ENCODE results near the gene PIAS1. TPM values are rescaled to one million over a fixed set of nuclear protein-coding genes. Genes with fewer than 3 reads are reported as not detected.

Gene PIAS1
- total and polyA plus RNA-seq, 12 donors = 5.8 to 37.9 (median 30.3) TPM

DNA sequence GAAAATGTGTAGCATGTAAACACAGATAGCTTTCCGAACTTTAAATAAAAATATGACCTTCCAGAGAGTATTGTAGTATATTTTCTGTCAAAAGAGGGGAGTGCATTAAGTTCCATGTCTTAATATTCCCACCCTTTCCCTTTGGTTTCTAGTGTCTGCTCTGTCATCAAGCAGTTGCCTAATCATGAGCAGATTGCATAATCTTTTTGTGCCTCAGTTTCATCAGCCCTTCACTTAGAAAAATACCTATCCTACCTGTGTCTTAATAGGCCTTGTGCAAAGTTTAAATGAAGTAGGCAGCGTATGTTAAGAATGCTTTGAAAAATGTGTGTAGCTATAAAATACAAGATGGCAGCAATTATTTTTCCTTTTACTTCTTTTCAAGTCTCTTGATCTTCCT lies 98.2 kb downstream of the PIAS1 start:
- H3K27me3 ChIP-seq = no peaks in the 10 kb centered on the region
- peaks cover 0 to 66% (median 5%) of the 10 kb centered on the region in 9 donors for H3K36me3 ChIP-seq
- peaks cover 0 to 10% (median 0%) of the 10 kb centered on the region in 9 donors for H3K4me1 ChIP-seq
- H3K9me3 ChIP-seq = no peaks in the 10 kb centered on the region
- intact Hi-C loops (cut with DNase I) = loop anchor here in 8 of 10 donors (5.0 to 10.0 kb wide), 4 partner anchors 95 to 290 kb away; partner anchors contain the start of gene PIAS1 (in 7 of the 8)
- TF ChIP-seq, protein P1, sequence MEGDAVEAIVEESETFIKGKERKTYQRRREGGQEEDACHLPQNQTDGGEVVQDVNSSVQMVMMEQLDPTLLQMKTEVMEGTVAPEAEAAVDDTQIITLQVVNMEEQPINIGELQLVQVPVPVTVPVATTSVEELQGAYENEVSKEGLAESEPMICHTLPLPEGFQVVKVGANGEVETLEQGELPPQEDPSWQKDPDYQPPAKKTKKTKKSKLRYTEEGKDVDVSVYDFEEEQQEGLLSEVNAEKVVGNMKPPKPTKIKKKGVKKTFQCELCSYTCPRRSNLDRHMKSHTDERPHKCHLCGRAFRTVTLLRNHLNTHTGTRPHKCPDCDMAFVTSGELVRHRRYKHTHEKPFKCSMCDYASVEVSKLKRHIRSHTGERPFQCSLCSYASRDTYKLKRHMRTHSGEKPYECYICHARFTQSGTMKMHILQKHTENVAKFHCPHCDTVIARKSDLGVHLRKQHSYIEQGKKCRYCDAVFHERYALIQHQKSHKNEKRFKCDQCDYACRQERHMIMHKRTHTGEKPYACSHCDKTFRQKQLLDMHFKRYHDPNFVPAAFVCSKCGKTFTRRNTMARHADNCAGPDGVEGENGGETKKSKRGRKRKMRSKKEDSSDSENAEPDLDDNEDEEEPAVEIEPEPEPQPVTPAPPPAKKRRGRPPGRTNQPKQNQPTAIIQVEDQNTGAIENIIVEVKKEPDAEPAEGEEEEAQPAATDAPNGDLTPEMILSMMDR (IDR thresholded peaks at IDR 0.05) = no peak
- H3K4me3 ChIP-seq = no peak overlapping the region
- no peak overlapping the region for H3K27ac ChIP-seq
- 96 to 98% methylated on average over 2 of the region's 2 CpGs for WGBS, 2 donors
- no peak for DNase-seq
- ATAC-seq = no peak

DNA sequence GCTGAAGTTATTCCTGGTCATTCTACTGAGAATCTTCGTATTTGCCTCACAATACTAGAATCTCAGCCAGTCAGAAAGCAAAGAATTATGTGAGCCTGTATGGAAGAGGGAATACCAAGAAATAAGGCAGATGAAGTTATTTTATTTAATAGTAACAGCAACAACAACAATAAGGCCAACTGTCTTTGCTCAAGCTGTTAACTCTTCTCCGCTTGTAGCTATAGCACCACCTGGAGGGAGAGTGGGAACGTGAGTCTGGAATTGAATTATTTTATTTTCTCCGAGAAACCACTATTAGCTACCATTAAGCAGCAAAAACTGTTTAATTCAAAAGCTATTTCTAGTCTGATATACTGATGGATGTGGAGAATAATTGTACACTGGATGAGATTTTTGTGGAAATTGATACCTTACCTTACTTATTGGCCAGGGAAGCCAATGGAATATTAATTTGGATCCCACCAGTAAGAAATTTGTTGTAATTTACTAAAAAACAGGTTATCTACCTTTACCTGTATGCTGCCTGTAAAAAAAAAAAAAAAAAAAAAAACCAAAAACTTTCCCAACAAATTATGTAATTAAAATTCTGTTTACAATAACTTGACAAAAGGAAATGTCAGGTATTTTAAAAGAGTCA lies 100.9 kb downstream of the PIAS1 start:
- peak in 1 of 2 donors; percentile 59 for DNase-seq
- no peak overlapping the region for H3K4me3 ChIP-seq
- TF ChIP-seq, protein P1 (IDR thresholded peaks at IDR 0.05) = peak; percentile 59 to 89 (median 72)
- H3K27ac ChIP-seq = no peak overlapping the region
- no peaks in the 10 kb centered on the region for H3K27me3 ChIP-seq
- peaks cover 0 to 18% (median 0%) of the 10 kb centered on the region in 9 donors for H3K4me1 ChIP-seq
- intact Hi-C loops (cut with DNase I) = loop anchor here (1.0 to 10.0 kb wide), 7 partner anchors 98 to 293 kb away; partner anchors contain the start of gene PIAS1 (in 7 of the 10)
- peak in 7 of 8 donors; percentile 45 to 75 (median 57) for ATAC-seq
- H3K36me3 ChIP-seq = peaks cover 0 to 77% (median 5%) of the 10 kb centered on the region in 9 donors
- 29 to 31% methylated on average over 4 of the region's 4 CpGs for WGBS, 2 donors
- no peaks in the 10 kb centered on the region for H3K9me3 ChIP-seq

- TF ChIP-seq, protein P1 (IDR thresholded peaks at IDR 0.05) = no peak
- WGBS, 2 donors = 0 to 41% methylated on average over 1 of the region's 1 CpG
- Histone ChIP-seq H3K27ac (no peak overlapping the region), H3K4me1 (peaks cover 0 to 18% (median 0%) of the 10 kb centered on the region in 9 donors), H3K4me3 (no peak overlapping the region), H3K36me3 (peaks cover 0 to 97% (median 5%) of the 10 kb centered on the region in 9 donors), H3K9me3 (no peaks in the 10 kb centered on the region), H3K27me3 (no peaks in the 10 kb centered on the region)
- no peak for ATAC-seq
- DNase-seq = no peak
- intact Hi-C loops (cut with DNase I) = loop anchor here in 9 of 10 donors (2.0 to 10.0 kb wide), 3 partner anchors 100 to 295 kb away; partner anchors contain the start of gene PIAS1 (in 7 of the 9)
Measured at GRCh38 chr15:68157074-68157473, 103.0 kb downstream of the PIAS1 start.

DNA sequence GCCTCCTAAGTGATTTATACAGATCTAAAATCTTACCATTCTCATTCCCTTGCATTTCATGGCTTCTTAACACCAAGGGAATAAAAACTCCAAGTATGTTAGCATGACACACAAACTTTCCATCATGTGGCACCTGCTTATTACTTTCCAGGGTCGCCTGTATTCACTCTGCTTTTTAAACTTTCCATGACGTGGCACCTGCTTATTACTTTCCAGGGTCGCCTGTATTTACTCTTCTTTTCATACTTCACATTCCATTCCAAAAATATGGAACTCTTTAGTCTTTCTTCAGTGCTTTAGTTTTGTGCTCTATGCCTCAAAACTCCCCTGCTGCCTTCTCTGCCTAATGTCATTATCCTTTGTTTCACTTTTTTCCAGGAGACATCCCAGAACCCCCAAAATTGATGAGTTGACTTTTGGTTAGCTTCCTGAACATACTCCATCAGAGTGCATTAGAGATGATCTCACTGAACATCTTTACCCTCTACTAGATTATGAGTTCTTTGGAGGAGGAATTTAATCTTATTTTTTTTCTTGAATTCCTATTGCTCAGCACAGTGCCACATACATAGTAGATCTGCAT lies 104.0 kb downstream of the PIAS1 start:
- Histone ChIP-seq H3K4me1 (peaks cover 0 to 18% (median 0%) of the 10 kb centered on the region in 9 donors), H3K27me3 (no peaks in the 10 kb centered on the region), H3K9me3 (no peaks in the 10 kb centered on the region), H3K36me3 (peaks cover 0 to 97% (median 11%) of the 10 kb centered on the region in 9 donors), H3K4me3 (no peak overlapping the region), H3K27ac (no peak overlapping the region)
- ATAC-seq (no peak), DNase-seq (no peak)
- TF ChIP-seq, protein P1 (IDR thresholded peaks at IDR 0.05) = no peak
- 38 to 46% methylated on average over 3 of the region's 3 CpGs for WGBS, 2 donors
- intact Hi-C loops (cut with DNase I) = loop anchor here in 8 of 10 donors (5.0 to 10.0 kb wide), 2 partner anchors 103 to 296 kb away; partner anchors contain the start of gene PIAS1 (in 7 of the 8)

All from heart right ventricle (tissue), 16 donors.